NB4 (cell line): Measurements from ENCODE around the gene OR51G1.

Experiments used
- DNase-seq: peaks from one replicate; pipeline ENCODE4 v3.0.0; 2010; ENCODE audit warnings: low read depth
- H3K4me3 ChIP-seq: one replicate; pipeline ENCODE4 v1.5.1; 2011; ENCODE audit warnings: mild to moderate bottlenecking, low read depth, low read length, moderate library complexity
- MYC ChIP-seq: IDR thresholded peaks from 2 replicates; pipeline ENCODE4 v1.6.1; 2011; ENCODE audit warnings: low read depth, low read length
- POLR2A ChIP-seq: IDR thresholded peaks from 2 replicates; pipeline ENCODE4 v1.6.1; 2011; ENCODE audit warnings: mild to moderate bottlenecking; ENCODE audit not compliant: insufficient read length; ENCODE audit errors: extremely low read depth
- TF ChIP-seq, protein P1 (sequence below): IDR thresholded peaks from one replicate; pipeline ENCODE4 v1.5.1; 2012; ENCODE audit warnings: low read depth, low read length
- TF ChIP-seq, protein P2 (sequence below): IDR thresholded peaks from 2 replicates; pipeline ENCODE4 v1.6.1; 2011; ENCODE audit warnings: low read depth, low read length

Gene OR51G1

DNA sequence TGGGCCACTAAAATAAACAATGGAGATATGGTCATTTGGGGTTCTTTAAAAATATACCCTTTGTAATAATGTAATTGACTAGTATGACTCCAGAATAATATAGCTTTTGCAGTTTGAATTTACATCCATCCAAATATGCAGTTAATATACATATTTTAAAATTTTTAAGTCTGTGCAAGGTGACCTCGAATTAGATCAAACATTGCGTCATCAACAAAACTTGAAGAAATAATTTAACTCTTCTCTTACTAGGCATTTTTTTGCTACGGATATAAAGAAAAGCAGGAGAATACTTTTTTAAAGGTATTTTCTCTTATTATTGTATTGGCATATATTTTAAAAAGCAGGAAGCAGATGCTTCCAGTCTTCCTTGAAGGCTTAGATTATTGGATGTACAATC, 12.6 kb upstream of the OR51G1 start:
- no peak for DNase-seq
- TF ChIP-seq MYC: no peak
- TF ChIP-seq POLR2A: no peak
- TF ChIP-seq, protein P1, sequence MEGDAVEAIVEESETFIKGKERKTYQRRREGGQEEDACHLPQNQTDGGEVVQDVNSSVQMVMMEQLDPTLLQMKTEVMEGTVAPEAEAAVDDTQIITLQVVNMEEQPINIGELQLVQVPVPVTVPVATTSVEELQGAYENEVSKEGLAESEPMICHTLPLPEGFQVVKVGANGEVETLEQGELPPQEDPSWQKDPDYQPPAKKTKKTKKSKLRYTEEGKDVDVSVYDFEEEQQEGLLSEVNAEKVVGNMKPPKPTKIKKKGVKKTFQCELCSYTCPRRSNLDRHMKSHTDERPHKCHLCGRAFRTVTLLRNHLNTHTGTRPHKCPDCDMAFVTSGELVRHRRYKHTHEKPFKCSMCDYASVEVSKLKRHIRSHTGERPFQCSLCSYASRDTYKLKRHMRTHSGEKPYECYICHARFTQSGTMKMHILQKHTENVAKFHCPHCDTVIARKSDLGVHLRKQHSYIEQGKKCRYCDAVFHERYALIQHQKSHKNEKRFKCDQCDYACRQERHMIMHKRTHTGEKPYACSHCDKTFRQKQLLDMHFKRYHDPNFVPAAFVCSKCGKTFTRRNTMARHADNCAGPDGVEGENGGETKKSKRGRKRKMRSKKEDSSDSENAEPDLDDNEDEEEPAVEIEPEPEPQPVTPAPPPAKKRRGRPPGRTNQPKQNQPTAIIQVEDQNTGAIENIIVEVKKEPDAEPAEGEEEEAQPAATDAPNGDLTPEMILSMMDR: no peak
- TF ChIP-seq, protein P2, sequence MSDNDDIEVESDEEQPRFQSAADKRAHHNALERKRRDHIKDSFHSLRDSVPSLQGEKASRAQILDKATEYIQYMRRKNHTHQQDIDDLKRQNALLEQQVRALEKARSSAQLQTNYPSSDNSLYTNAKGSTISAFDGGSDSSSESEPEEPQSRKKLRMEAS: no peak
- H3K4me3 ChIP-seq: no peak overlapping the region

DNA sequence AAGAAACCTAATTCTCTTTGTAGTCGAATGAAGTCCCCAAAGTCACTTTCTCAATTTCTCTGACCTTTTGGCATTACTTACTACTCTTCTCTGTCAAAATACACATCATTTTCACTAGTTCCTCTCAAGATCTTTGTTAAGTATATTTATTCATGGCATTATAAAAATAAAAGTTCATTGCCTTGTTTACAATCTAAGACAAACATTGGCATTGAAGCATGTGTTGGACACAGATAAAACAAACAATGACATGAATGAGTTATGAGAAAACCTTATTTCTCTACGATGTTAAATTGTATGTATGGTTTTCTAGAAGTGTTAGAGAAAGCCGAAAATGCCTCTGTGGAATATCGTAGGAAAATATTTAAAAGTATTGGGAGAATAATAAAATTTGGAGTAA, 8.6 kb upstream of the OR51G1 start:
- no peak overlapping the region for H3K4me3 ChIP-seq
- DNase-seq: no peak
- TF ChIP-seq, protein P1: no peak
- no peak for TF ChIP-seq POLR2A
- no peak for TF ChIP-seq MYC
- TF ChIP-seq, protein P2: no peak

DNA sequence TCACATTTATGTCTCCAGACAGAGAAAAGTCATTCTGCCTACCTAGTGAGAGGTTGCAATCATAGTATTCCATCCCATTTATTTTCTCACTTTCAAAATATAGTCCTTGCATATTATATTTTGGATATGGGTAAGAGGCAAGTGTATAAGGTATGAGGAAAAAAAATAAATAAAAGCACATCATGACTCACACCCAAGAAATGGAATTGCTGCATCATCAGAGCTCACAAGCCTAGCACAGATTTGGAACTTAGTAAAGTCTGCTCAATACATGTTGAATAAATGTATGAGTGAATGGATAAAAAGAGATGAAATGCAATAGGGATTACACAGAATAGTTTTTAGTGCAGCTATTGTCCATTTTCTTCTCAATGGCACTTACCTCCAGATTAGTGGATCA, 2.5 kb upstream of the OR51G1 start:
- no peak overlapping the region for H3K4me3 ChIP-seq
- TF ChIP-seq, protein P1: no peak
- no peak for TF ChIP-seq POLR2A
- no peak for DNase-seq

DNA sequence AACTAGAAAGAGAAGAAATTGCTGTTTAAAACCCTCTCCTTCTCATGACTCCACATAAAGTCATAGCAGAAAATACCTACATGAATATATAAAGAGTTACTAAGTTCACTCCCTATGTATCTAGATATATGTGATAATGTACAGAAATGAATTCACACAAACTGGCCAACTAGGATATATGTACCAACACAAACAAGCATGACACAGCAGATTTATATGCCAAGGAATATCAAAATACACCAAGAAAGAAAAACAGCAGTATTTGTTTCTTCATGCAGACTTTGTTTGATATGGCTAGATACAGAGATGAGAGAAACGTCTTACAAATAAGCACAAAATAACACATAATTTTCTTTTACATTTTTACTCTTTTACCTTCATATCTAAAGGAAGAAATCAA, 1.8 kb downstream of the OR51G1 start:
- no peak overlapping the region for H3K4me3 ChIP-seq
- DNase-seq: no peak
- no peak for TF ChIP-seq POLR2A
- TF ChIP-seq, protein P2: no peak
- no peak for TF ChIP-seq MYC
- TF ChIP-seq, protein P1: no peak

DNA sequence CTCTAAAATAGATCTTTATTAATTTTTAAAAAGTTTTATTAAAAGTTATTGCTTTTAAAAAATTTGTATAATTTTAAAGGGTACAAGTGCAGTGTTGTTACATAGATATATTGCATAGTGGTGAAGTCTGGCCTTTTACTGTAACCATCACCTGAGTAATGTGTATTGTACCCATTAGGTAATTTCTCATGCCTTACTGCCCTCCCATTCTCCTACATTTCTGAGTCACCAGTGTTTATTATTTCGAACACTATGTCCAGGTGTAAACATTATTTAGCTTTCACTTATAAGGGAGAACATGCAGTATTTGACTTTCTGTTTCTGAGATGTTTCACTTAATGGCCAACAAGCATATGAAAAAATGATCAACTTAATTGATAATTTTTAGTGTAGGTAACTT, 2.3 kb downstream of the OR51G1 start:
- TF ChIP-seq, protein P2: no peak
- TF ChIP-seq MYC (no peak), POLR2A (no peak)
- TF ChIP-seq, protein P1: no peak
- H3K4me3 ChIP-seq: no peak overlapping the region
- no peak for DNase-seq

DNA sequence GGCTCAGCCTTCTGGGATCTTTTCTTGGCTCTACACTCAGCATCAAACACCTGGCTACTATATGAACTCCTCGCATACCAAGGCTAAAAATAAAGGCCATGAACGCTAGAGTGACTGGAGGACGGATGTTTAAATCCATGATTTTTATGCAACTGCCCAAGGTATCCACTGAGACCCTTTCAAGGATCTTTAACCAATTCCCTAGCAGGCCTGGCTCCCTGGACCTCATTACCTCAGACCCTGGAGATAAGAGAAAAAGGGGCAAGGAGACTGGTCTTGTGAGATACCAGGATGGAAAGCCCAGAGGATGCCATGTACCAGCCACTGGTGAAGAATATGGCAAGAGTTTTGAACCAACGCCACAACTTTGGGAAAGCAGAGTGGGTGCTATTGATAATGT, 4.9 kb downstream of the OR51G1 start, which contains the start of gene OR51G2:
Gene OR51G2, minus strand, starts transcription at position 101 of the 400 bp plus-strand sequence. CDS start 3,687 bp downstream, outside the sequence.
- DNase-seq: no peak
- H3K4me3 ChIP-seq: no peak within 1 kb of the TSS
- TF ChIP-seq MYC: no peak
- TF ChIP-seq, protein P1: no peak
- TF ChIP-seq, protein P2: no peak
- no peak for TF ChIP-seq POLR2A
